Measurements from ENCODE around the gene SYTL3.

Gene SYTL3

GRCh38 chr6:158755636-158756035 is 105.8 kb downstream of the SYTL3 start:
- Histone ChIP-seq H3K36me3 (ENCODE audit: insufficient read depth, insufficient read length, low read length) (no peaks in the 10 kb centered on the region), H3K4me1 (ENCODE audit: insufficient read depth, insufficient read length) (peaks cover 14% of the 10 kb centered on the region), H3K4me3 (ENCODE audit: insufficient read length, low read depth) (no peak overlapping the region), H3K9me3 (ENCODE audit: insufficient read depth, low read length) (no peaks in the 10 kb centered on the region), H3K27me3 (ENCODE audit: insufficient read depth, insufficient read length) (no peaks in the 10 kb centered on the region), H3K9ac (ENCODE audit: insufficient read length, low read depth) (no peak overlapping the region)
- TF ChIP-seq SUZ12 (IDR thresholded peaks at IDR 0.05; ENCODE audit: extremely low read depth, insufficient read depth, insufficient read length), result no peak
- no peak for TF ChIP-seq ZNF274 (IDR thresholded peaks at IDR 0.05; ENCODE audit: low read depth, low read length)
- TF ChIP-seq YY1 (IDR thresholded peaks at IDR 0.05; ENCODE audit: insufficient read depth, insufficient read length), result no peak
- no peak for DNase-seq (ENCODE audit: low read depth, low spot score)

GRCh38 chr6:158756126-158756525 is 106.3 kb downstream of the SYTL3 start:
- no peak for TF ChIP-seq SUZ12 (IDR thresholded peaks at IDR 0.05; ENCODE audit: extremely low read depth, insufficient read depth, insufficient read length)
- TF ChIP-seq YY1 (IDR thresholded peaks at IDR 0.05; ENCODE audit: insufficient read depth, insufficient read length), result no peak
- TF ChIP-seq ZNF274 (IDR thresholded peaks at IDR 0.05; ENCODE audit: low read depth, low read length), result no peak
- Histone ChIP-seq H3K4me3 (ENCODE audit: insufficient read length, low read depth) (no peak overlapping the region), H3K9ac (ENCODE audit: insufficient read length, low read depth) (no peak overlapping the region), H3K27me3 (ENCODE audit: insufficient read depth, insufficient read length) (no peaks in the 10 kb centered on the region), H3K4me1 (ENCODE audit: insufficient read depth, insufficient read length) (peaks cover 14% of the 10 kb centered on the region), H3K36me3 (ENCODE audit: insufficient read depth, insufficient read length, low read length) (no peaks in the 10 kb centered on the region), H3K9me3 (ENCODE audit: insufficient read depth, low read length) (no peaks in the 10 kb centered on the region)
- DNase-seq (ENCODE audit: low read depth, low spot score), result no peak

GRCh38 chr6:158756977-158757752 is 107.3 kb downstream of the SYTL3 start:
- Histone ChIP-seq H3K27me3 (ENCODE audit: insufficient read depth, insufficient read length) (no peaks in the 10 kb centered on the region), H3K9ac (ENCODE audit: insufficient read length, low read depth) (no peak overlapping the region), H3K36me3 (ENCODE audit: insufficient read depth, insufficient read length, low read length) (no peaks in the 10 kb centered on the region), H3K4me3 (ENCODE audit: insufficient read length, low read depth) (no peak overlapping the region), H3K9me3 (ENCODE audit: insufficient read depth, low read length) (no peaks in the 10 kb centered on the region), H3K4me1 (ENCODE audit: insufficient read depth, insufficient read length) (peaks cover 14% of the 10 kb centered on the region)
- no peak for DNase-seq (ENCODE audit: low read depth, low spot score)
- no peak for TF ChIP-seq SUZ12 (IDR thresholded peaks at IDR 0.05; ENCODE audit: extremely low read depth, insufficient read depth, insufficient read length)
- TF ChIP-seq YY1 (IDR thresholded peaks at IDR 0.05; ENCODE audit: insufficient read depth, insufficient read length), result no peak
- TF ChIP-seq ZNF274 (IDR thresholded peaks at IDR 0.05; ENCODE audit: low read depth, low read length), result no peak

- no peaks in the 10 kb centered on the region for H3K36me3 ChIP-seq (ENCODE audit: insufficient read depth, insufficient read length, low read length)
- no peak overlapping the region for H3K9ac ChIP-seq (ENCODE audit: insufficient read length, low read depth)
- no peak for TF ChIP-seq YY1 (IDR thresholded peaks at IDR 0.05; ENCODE audit: insufficient read depth, insufficient read length)
- TF ChIP-seq ZNF274 (IDR thresholded peaks at IDR 0.05; ENCODE audit: low read depth, low read length), result no peak
- no peak for TF ChIP-seq SUZ12 (IDR thresholded peaks at IDR 0.05; ENCODE audit: extremely low read depth, insufficient read depth, insufficient read length)
- H3K9me3 ChIP-seq (ENCODE audit: insufficient read depth, low read length), result no peaks in the 10 kb centered on the region
- no peaks in the 10 kb centered on the region for H3K27me3 ChIP-seq (ENCODE audit: insufficient read depth, insufficient read length)
- DNase-seq (ENCODE audit: low read depth, low spot score), result no peak
- H3K4me3 ChIP-seq (ENCODE audit: insufficient read length, low read depth), result no peak overlapping the region
- H3K4me1 ChIP-seq (ENCODE audit: insufficient read depth, insufficient read length), result peaks cover 14% of the 10 kb centered on the region
These were observed 107.9 kb downstream of the SYTL3 start for GRCh38 chr6:158757753-158758090.

GRCh38 chr6:158758451-158758860 is 108.6 kb downstream of the SYTL3 start:
- no peak overlapping the region for H3K9ac ChIP-seq (ENCODE audit: insufficient read length, low read depth)
- H3K4me1 ChIP-seq (ENCODE audit: insufficient read depth, insufficient read length), result peaks cover 14% of the 10 kb centered on the region
- DNase-seq (ENCODE audit: low read depth, low spot score), result no peak

GRCh38 chr6:158758941-158759479 is 109.2 kb downstream of the SYTL3 start:
- Histone ChIP-seq H3K9ac (ENCODE audit: insufficient read length, low read depth) (no peak overlapping the region), H3K9me3 (ENCODE audit: insufficient read depth, low read length) (no peaks in the 10 kb centered on the region), H3K27me3 (ENCODE audit: insufficient read depth, insufficient read length) (no peaks in the 10 kb centered on the region), H3K36me3 (ENCODE audit: insufficient read depth, insufficient read length, low read length) (no peaks in the 10 kb centered on the region), H3K4me1 (ENCODE audit: insufficient read depth, insufficient read length) (peaks cover 14% of the 10 kb centered on the region), H3K4me3 (ENCODE audit: insufficient read length, low read depth) (no peak overlapping the region)
- no peak for TF ChIP-seq YY1 (IDR thresholded peaks at IDR 0.05; ENCODE audit: insufficient read depth, insufficient read length)
- TF ChIP-seq ZNF274 (IDR thresholded peaks at IDR 0.05; ENCODE audit: low read depth, low read length), result no peak
- no peak for TF ChIP-seq SUZ12 (IDR thresholded peaks at IDR 0.05; ENCODE audit: extremely low read depth, insufficient read depth, insufficient read length)
- no peak for DNase-seq (ENCODE audit: low read depth, low spot score)

More at GRCh38 chr6:158758451-158758860, 108.6 kb downstream of the SYTL3 start:
- Histone ChIP-seq H3K9me3 (ENCODE audit: insufficient read depth, low read length) (no peaks in the 10 kb centered on the region), H3K27me3 (ENCODE audit: insufficient read depth, insufficient read length) (no peaks in the 10 kb centered on the region), H3K4me3 (ENCODE audit: insufficient read length, low read depth) (no peak overlapping the region), H3K36me3 (ENCODE audit: insufficient read depth, insufficient read length, low read length) (no peaks in the 10 kb centered on the region)
- no peak for TF ChIP-seq ZNF274 (IDR thresholded peaks at IDR 0.05; ENCODE audit: low read depth, low read length)
- TF ChIP-seq YY1 (IDR thresholded peaks at IDR 0.05; ENCODE audit: insufficient read depth, insufficient read length), result no peak
- no peak for TF ChIP-seq SUZ12 (IDR thresholded peaks at IDR 0.05; ENCODE audit: extremely low read depth, insufficient read depth, insufficient read length)

- no peak for DNase-seq (ENCODE audit: low read depth, low spot score)
- no peaks in the 10 kb centered on the region for H3K9me3 ChIP-seq (ENCODE audit: insufficient read depth, low read length)
- no peak overlapping the region for H3K4me3 ChIP-seq (ENCODE audit: insufficient read length, low read depth)
- H3K27me3 ChIP-seq (ENCODE audit: insufficient read depth, insufficient read length), result no peaks in the 10 kb centered on the region
- H3K4me1 ChIP-seq (ENCODE audit: insufficient read depth, insufficient read length), result peaks cover 16% of the 10 kb centered on the region
- no peak overlapping the region for H3K9ac ChIP-seq (ENCODE audit: insufficient read length, low read depth)
- TF ChIP-seq SUZ12 (IDR thresholded peaks at IDR 0.05; ENCODE audit: extremely low read depth, insufficient read depth, insufficient read length) (no peak), ZNF274 (IDR thresholded peaks at IDR 0.05; ENCODE audit: low read depth, low read length) (no peak), YY1 (IDR thresholded peaks at IDR 0.05; ENCODE audit: insufficient read depth, insufficient read length) (no peak)
- H3K36me3 ChIP-seq (ENCODE audit: insufficient read depth, insufficient read length, low read length), result peaks cover 10% of the 10 kb centered on the region
These were observed 110.2 kb downstream of the SYTL3 start for GRCh38 chr6:158759966-158760617.

All from NT2/D1 (cell line).